RWPE1 (cell line): ENCODE data around the gene CHTF8.
"Not testable (repeated sequence)": the region's sequence is repeated elsewhere in the genome, so short reads cannot be mapped to it uniquely, and the experiment has no call there.

Source experiments
- CTCF ChIA-PET: fragments of 350-600 bp; sonication (Branson Sonifier 250); formaldehyde crosslinking; extraction: SDS; loops from one replicate; lab custom pipeline; 2021; lab: Yijun Ruan, JAX
- POLR2A ChIA-PET: fragments of 400-600 bp; formaldehyde crosslinking; extraction: SDS; loops from one replicate; lab custom pipeline; 2020; ENCODE audit warnings: antibody characterized with exemption; ENCODE audit not compliant: low non-redundant PET; lab: Yijun Ruan, JAX
- DNase-seq: peaks from one replicate; pipeline ENCODE4 v3.0.0; 2012; ENCODE audit warnings: low spot score
- H3K27ac ChIP-seq: fragments of 450-650 bp; 2 replicates; pipeline ENCODE4 v1.5.1; 2017
- CTCF ChIP-seq: fragments of 450-650 bp; conservative IDR thresholded peaks from 2 replicates; pipeline ENCODE4 v1.5.1; 2017; ENCODE audit warnings: low read depth, mild to moderate bottlenecking

CHTF8 gene

GRCh38 chr16:69160192-69160591 is 27.8 kb upstream of the CHTF8 start:
- no peak for DNase-seq
- H3K27ac ChIP-seq, result no peak overlapping the region
- ChIA-PET CTCF (no interaction called here), POLR2A (no interaction called here)
- TF ChIP-seq CTCF, result no peak

- no peak overlapping the region for H3K27ac ChIP-seq
- POLR2A ChIA-PET, result no interaction called here
- DNase-seq, result no peak
- CTCF ChIA-PET, result interaction anchor here (0.6 to 1.4 kb wide), 2 partner anchors 10 to 58 kb away, joined by 4 to 5 read pairs; no protein-coding TSS in a partner anchor
- TF ChIP-seq CTCF, result no peak
Observed at GRCh38 chr16:69157196-69157595, 24.8 kb upstream of the CHTF8 start.

- TF ChIP-seq CTCF, result peak; percentile 81
- H3K27ac ChIP-seq, result no peak overlapping the region
- CTCF ChIA-PET, result interaction anchor here (0.5 to 1.9 kb wide), 11 partner anchors 9 to 248 kb away, joined by 3 to 11 read pairs (median 4); no protein-coding TSS in a partner anchor
- POLR2A ChIA-PET, result no interaction called here
- DNase-seq, result peak; percentile 45
Observed at GRCh38 chr16:69150146-69150865, 17.9 kb upstream of the CHTF8 start.

- H3K27ac ChIP-seq, result peak overlapping the region; percentile 18; the same call in 1 of the 2 replicates
- DNase-seq, POLR2A ChIA-PET: not testable (repeated sequence)
- CTCF ChIA-PET, result interaction anchor here (0.6 to 1.9 kb wide), 6 partner anchors 10 to 309 kb away, joined by 3 to 11 read pairs (median 4); no protein-coding TSS in a partner anchor
Observed at GRCh38 chr16:69149621-69150020, 17.2 kb upstream of the CHTF8 start.

- CTCF ChIA-PET, result no interaction called here
- H3K27ac ChIP-seq, result no peak overlapping the region
- no peak for DNase-seq
- POLR2A ChIA-PET, result no interaction called here
- TF ChIP-seq CTCF, result no peak
Observed at GRCh38 chr16:69145658-69146057, 13.3 kb upstream of the CHTF8 start.

- no peak for TF ChIP-seq CTCF
- ChIA-PET CTCF (interaction anchor here (0.5 kb wide), 1 partner anchor 100 kb away, joined by 3 read pairs; no protein-coding TSS in a partner anchor), POLR2A (no interaction called here)
- no peak overlapping the region for H3K27ac ChIP-seq
- DNase-seq, result no peak
Observed at GRCh38 chr16:69143116-69143515, 10.7 kb upstream of the CHTF8 start.

- POLR2A ChIA-PET, result no interaction called here
- CTCF ChIA-PET, result interaction anchor here (0.5 to 0.6 kb wide), 2 partner anchors 267 to 294 kb away, joined by 3 read pairs; no protein-coding TSS in a partner anchor
- DNase-seq, result no peak
- TF ChIP-seq CTCF, result no peak
- H3K27ac ChIP-seq, result no peak overlapping the region
Observed at GRCh38 chr16:69141936-69142335, 9.5 kb upstream of the CHTF8 start.
